Stimulated activated CD4-positive, alpha-beta T cell treated with anti-CD3 and anti-CD28 coated beads, Interleukin-4, amount 100 ng/mL, for 24 hours (primary cell): ENCODE data around the gene NPTN.
"Not testable (repeated sequence)": the region's sequence is repeated elsewhere in the genome, so short reads cannot be mapped to it uniquely, and the experiment has no call there.

Experiments used
- DNase-seq: peaks from one replicate; pipeline ENCODE4 v3.0.0-alpha.2; 2020

Gene NPTN

DNA sequence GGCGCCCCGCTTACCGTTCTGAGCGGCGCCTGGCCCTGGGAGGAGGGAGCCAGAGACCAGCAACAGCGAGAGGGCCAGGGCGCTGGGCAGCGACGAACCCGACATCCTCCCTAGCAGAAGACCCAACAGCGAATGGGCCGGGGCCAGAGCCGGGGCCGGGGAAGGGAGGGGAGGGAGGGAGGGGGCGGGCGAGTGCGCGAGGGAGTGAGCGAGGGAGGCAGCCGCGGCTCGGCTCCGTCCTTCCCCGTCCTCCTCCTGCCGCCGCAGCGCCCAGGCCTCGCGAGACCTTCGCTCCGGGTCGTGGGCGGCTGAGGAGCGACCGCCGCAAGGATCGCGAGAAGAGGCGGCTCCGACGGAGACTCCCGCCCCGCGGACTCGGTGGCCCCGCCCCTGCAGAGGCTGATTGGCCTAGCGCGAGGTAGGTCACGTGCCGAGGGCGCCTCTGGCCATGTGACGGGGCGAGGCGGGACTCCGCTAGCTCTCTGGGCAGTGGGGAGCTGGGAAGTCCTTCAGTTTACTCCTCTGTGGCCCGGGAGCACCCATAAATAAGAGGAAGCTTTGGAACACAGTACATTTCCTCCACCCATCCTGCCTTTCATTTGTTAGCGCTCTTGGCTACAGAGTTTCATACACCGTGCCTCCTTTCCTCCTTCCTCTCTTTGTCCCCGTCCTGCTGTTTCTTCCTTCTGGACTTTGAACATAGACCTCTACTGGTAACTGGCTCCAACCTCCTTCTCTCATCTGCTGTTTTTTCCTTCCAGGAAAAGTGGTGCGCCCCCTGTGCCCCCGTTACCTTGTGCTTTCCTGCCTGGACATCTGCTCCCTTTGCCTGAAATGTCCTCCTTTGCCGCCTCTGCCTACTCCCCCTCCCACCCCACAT is at the start of gene NPTN:
NPTN (minus strand) TSS at position 279 of the 880 bp plus-strand sequence; CDS start at position 105, 174 bp downstream.
- peak; percentile 98 for DNase-seq

DNA sequence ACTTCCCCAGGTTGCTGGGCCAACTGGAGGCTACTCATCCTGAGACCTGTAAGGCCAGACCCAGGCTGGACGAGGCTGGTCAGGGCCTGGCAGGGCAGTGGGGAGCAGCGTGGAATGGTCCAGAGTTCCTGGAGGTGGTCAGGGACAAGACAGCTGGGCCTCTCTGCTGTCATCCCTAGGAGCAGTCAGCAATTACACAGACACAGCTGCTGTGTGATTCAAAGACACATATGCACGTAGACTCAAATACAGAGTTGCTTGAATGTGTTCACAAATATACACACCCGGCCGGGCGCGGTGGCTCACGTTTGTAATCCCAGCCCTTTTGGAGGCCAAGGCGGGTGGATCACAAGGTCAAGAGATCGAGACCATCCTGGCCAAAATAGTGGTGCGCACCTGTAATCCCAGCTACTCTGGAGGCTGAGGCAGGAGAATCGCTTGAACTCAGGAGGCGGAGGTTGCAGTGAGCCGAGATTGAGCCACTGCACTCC is 49.5 kb upstream of the NPTN start:
- DNase-seq = no peak

DNA sequence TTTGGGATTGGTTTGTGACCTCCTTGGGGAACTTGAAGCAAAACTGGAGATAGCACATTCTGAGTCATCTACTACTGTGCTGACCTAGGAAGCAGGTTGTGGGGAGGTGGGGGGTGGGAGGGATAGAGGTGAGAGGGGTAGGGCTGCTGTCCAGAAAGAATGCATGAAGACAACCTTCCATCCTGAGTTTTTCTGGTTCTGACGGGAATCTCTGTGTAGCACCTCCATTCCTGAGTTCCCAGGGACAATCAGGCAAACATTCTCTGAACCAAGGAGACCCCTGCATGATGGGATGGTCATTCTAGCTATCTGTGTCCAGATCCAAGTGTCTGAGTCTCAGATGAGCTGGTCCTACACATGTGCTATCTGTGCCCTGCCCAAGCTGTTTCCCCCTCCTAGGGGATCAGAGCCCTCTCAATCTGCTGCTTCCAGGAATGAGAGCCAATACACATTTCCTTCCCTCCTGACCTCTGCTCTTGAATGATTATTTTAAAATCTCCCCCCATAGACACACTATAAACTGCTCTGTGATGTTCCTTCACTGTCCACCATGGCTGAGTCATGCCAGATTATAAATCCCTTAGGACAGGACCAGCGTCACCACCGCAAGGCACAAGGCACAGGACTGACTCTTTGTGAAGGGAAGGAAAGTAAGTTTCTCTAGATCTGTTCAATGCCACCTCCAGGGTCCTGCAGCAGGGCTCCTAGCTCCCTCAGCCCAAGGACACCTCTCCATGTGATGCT is 48.8 kb upstream of the NPTN start:
- DNase-seq = no peak

DNA sequence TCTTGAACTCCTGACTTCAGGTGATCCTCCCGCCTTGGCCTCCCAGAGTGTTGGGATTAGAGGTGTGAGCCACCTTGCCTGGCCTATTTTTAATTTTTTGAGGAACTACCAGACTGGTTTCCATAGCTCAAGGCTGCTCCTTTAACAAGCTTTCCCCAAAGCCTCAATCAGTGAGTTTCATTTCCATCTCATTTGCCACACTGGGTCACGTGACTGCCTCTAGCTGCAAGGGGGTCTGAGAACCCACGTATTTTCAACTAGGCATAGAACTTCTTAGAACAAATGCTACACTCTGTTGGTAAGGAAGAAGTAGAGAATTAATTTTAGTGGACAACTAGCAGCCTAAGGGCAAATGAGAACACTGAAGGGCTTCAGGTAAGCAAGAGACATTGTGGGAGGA is 47.9 kb upstream of the NPTN start:
- DNase-seq = no peak

DNA sequence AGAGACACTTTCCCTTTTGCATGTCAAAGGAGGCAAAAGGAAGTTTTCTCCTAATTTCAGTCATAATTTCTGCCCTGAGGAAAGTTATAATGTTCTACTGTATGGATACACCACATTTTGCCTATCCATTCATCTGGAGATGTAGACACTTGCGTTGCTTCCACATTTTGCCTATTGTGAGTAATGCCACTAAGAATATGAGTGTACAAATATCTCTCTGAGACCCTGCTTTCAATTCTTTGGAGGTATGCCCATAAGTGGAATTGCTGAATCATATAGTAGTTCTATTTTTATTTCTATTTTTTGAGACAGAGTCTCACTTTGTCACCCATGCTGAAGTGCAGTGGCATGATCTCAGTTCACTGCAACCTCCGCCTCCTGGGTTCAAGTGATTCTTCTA is 47.4 kb upstream of the NPTN start:
- DNase-seq = no peak

DNA sequence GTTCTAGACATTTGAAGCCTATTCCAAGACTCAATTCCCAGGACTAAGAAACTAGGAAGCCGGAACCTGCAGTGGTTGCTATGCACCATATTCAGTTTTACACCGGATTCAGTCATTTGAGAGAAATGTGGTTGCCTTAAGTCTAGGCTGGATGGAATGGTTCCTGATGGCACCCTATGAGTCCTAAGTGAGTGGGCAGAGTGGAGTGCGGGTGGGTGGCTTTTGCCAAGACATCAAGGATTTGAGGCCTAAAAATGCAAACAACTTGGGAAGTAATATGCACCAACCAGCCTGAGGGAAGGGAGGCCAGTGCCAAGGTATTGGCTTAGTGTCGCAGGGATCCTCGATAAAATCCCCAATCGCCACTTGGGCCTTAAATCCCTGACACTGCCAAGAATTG is 46.8 kb upstream of the NPTN start:
- DNase-seq = no peak

DNA sequence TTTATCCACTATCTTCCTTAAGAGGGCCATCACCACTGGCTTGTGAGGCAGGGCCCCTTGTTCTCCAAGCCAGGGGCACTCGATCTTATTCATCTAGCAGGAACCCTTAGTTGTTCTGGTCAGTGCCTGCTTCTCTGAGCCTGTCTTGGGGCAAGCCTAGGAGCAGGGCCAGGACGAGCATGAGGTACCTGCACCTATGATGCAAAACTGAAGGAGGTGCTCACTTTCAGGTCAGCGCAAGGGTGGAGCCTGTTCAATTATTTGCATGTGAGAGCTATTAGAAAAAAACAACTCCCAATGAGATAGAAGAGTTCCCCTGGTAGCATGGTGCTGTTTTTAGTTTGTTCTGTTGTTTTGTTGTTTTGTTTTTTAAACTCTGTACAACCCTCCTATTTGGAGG is 46.0 kb upstream of the NPTN start:
- DNase-seq = no peak

DNA sequence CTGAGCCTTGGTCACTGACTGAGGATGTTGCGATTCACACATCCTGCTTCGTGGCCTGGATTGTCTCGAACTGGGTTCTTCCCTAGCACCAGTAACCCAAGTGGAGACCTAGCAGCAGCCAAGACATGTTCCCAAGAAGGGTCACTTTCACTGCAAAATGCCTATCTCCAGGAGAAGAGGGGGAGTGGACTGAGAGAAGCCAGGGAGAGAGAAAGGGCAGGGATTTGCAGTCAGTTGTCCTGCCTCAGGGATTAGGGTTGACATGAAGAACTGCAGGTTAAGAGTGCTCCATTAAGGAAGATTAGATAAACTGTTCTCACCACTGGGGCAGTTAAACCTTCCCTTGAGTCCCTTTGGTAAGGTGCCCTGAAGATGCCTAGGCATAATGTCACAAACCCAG is 45.3 kb upstream of the NPTN start:
- DNase-seq = no peak

DNA sequence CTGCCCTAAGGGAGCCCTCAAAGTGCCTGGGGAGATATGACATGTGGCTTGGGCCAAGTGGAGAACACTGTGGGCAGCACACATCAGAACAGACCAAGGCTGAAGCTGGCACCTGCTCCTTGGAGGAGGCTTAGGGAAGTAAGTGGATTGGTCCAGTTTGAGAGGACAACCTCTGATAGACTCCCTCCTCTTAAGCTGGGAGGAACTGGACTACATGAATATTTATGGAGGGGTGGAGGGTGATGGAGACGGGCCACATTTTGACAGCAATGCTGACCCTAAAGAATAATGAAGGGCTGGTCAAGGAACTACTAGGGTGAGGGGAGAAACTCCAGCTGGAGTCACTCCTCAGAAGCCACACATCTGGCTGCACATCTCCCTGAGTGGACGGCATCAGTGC is 44.5 kb upstream of the NPTN start:
- DNase-seq = no peak

DNA sequence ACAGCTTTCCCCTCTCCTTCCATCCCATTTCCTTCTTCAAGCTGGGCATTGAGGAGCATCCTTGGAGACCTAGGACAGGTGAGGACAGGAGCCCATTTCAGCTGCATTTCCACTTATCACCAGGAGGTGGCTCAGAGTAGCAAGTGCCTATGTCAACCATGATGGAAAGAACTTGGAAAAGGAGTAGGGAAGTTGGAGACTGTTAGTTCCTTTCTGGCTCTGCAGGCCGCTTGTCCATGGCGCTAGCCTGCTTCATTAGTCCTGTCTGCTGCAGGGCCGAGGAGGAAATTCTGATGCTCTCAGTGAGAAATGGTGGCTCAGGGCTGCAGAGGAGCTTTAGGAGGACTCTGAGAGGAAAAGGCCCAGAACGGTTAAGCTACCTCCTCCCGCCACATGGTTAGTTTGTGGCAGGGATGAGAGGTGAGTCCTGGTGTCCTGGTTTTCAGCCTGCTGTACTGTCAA is 44.0 kb upstream of the NPTN start:
- DNase-seq = peak; percentile 64

DNA sequence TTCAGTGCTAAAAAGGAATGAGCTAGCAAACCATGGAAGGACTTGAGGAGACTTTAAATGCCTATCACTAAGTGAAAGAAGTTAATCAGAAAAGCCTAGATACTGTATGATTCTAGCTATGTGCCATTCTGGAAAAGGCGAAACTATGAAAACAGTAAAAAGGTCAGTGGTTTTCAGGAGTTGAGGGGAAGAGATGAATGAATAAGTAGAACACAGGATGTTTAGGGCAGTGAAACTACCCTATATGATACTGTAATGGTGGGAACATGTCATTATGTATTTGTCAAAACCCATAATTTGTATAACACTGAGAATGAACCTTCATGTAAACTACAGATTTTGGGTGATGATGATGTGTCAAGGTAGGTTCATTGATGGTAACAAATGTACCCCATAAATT is 41.4 kb upstream of the NPTN start:
- no peak for DNase-seq

DNA sequence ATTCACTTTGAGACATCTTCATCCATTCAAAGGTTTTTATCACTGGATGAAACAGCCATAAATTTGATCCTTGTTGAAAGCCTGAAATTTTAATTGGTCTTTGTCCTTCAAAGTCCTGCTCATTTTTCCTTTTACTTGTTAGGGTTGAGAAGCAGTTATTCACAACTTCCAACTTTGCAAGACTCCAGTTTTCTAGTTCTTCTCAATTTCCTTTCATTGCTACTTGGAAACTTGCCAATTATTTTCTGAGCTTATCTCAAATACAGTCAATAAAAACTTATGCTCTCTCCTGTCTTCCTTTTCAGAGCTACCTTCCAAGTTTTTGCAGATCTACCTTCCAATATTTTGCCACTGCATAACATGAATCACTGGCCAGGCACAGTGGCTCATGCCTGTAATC is 27.3 kb upstream of the NPTN start:
- DNase-seq = no peak

DNA sequence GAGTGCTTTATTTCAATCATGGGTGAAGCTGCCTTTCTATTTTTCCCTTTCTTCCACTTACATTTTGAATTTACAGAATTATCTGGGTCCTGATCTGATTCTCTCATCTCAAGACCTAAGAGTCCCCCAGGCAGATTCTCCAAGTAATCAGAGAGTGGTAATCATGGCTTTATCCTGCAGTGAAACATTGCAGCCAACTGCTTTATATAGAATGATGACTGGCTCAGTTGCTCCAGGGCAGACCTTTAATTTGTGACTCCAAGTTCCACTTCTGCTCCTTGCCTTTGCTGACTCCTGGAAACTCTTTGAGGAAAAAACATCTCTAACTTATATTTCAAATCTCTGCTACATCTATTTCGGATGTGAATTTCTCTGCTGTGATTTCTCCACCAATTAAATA is 25.5 kb upstream of the NPTN start:
- DNase-seq = no peak

DNA sequence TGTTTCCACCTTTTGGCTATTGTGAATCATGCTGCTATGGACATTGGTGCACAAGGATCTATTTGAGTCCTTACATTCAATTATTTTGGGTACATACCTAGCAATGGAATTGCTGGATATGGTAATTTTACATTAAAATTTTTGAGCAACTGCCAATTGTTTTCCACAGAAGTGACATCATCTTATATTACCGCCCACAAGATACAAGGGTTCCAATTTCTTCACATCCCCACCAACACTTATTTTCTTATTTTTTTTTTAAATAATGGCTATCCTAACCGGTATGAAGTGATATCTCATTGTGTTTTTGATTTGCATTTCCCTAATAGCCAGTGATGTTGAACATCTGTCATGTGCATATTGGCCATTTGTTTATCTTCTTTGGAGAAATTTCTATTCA is 22.5 kb upstream of the NPTN start:
- DNase-seq = no peak

DNA sequence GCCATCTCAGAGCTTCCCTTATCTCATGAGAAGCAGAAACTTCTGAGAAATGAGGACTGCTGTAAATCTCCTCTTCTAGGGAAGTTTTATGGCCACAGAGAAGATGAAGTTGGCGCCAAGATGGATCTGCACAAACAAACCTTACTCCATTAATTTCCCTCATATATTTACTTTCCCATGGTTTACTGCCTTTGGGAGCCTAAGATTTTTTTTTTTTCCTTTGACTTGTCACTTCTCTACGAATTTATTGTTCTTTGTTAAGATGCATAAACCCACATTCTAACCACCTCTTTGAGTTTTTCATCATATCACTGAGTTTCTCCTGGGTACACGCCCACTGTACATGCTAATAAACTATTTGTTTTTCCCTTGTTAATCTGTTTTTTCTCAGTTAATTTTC is 21.5 kb upstream of the NPTN start:
- no peak for DNase-seq

DNA sequence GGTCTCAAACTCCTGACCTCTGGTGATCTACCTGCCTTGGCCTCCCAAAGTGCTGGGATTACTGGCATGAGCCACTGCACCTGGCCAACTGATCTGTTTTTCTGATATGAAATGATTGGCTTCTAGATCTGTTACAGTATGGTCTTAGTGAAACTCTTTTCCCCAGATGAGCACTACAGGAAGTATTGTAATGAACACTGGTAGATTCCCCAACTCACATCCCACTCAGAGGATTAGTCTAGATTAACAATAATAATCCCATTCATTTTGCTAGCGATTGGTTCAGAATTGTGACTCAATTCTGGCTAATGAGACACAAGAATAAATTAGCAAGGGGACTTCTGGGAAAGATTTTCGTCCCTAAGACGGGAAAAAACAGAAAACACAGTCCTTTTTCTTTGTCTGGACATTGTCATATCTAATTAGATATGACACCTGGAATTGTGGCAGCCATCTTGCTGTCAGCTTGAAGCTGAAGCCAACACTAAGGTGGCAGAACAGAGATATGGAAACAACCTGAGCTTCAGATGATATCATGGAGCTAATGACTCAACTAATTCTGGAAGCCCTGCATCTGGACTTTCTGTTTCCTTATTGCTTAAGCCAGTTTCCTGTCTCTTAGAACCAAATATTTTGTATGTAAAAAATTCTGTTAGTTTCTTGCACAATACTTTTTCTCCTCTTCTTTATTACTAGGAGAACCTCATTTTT is 17.4 kb upstream of the NPTN start:
- DNase-seq = peak; percentile 10

DNA sequence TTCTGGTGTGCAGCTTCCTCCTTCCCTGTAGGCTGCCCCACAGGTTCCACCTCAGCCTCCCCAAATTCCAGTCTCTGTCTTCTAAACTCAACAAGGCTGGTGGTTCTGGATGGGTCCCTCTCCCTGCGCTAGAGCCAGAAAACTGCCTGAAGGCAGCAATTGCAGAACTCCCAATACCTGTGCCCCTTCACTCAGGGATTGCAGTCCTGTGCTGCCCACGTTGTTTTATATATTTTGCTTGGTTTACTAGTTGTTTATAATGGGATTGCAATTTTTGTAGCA is 14.8 kb upstream of the NPTN start:
- no peak for DNase-seq

DNA sequence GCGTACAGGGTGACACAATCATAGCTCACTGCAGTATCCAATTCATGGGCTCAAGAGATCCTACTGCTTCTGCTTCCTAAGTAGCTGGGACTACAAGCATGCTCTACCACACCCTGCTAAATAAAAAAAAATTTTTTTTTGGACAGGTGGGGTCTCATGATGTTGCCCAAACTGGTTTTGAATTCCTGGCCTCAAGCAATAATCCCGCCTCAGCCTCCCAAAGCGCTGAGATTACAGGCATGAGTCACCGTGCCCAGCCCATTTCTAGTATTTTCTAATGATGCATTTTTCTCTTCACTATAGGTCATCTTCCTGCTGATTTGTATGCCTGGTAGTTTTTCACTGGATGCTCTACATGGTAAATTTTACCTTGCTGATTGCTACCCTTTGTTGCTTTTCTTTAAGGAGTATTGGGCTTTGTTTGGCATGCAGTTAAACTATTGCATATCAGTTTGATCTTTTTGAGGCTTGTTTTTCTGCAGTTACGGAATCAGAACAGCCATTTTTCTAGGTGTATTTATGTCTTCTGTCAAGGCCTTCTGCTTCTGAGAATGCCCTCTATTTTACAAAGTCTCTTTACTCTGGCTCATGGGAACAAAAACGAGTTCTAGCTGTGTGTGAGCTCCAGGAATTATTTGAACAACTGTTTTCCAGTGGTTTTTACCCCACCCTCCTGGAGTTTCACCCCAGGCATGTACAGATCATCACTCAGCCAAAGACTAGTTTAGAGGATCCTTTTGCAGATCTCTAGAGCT is 14.2 kb upstream of the NPTN start:
- no peak for DNase-seq

DNA sequence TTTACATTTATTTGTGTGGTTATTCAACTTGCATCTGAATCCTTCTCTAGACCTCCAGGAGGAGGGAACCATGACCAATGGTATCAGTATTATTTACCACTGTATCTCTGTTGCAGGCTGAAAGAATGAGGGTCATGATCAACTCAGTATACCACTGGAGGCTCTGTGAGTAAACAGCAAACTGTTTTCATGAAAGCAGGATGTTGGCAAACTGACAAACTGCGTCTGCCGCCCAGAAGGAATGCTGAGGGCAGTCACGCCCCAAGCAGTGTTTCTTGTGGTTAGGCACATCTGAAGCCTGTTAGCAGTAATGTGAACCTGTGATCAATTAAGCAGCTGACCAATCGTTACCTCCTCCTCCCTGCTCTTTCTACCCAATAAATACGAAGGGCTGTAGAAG is 6.3 kb upstream of the NPTN start:
- DNase-seq = not testable (repeated sequence)

DNA sequence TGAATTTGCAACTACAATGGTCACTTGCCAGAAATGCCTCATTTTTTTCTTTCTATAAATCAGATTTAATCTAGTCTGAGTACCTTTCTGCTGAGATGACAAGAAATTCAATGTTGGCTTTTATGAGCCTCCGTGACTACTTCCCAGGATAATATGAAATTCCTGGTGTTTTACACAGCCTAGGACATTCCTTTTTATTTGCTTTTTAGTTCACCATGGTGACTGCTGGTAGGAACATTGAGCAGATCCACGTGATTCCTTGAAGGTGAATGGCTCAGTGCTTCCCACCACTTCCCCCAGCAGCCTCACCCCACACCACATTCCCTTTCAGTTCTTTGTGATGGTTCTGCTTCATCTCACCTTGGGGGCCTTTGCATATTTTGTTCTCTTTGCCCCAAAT is 4.3 kb upstream of the NPTN start:
- no peak for DNase-seq

DNA sequence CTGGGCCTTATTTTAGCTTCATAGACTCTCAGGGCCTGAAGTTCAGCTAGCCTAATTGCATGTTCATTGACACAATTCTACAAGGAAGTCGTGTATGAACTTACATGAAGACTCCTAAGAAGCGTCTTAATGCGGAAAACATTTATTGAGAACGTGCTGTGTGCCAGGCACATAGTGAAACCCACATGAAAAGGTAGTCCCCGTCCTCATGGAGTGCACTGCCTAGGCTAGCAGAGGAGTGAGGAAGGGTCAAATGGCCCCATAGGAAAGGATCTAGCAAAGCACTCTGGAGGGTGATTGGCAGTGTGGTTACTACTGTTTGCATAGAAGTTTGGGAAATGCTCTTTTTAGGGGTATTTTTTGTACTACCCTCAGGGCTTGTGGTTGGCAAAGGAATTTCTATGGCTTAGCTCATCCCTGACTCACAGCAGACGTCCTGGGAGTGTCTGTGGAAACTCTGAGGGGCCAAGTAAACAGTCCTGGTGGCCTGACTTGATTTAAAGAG is 854 bp upstream of the NPTN start:
- DNase-seq = no peak

DNA sequence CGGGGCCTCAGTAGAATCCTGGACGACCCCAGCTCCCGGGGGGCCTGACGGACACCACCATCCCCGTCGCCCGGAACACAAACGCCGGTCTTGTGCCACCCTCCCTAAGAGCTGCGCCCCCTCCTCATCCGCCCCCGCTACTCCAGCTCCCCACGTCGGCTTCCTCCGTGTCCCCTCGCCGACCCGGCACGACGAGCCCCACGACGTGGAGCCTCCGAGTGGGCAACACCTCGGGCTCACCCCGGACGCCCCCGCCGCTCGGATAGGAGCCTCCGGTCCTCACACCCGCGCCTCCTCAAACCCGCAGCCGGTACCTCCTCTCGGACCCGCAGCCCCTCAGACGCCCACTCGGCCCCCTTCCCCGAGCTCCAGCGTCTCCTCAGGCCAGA is 525 bp downstream of the NPTN start:
- DNase-seq = peak; percentile 26
